NCI-H2171 treated with DMSO at 0.1 percent for 48 hours (cell line): ENCODE data around the gene SNIP1.
"Not testable (repeated sequence)": the region's sequence is repeated elsewhere in the genome, so short reads cannot be mapped to it uniquely, and the experiment has no call there.

ENCODE experiments used
- DNase-seq: peaks from one replicate; lab custom pipeline; 2025; lab: John Stamatoyannopoulos, UW

SNIP1 gene, protein sequence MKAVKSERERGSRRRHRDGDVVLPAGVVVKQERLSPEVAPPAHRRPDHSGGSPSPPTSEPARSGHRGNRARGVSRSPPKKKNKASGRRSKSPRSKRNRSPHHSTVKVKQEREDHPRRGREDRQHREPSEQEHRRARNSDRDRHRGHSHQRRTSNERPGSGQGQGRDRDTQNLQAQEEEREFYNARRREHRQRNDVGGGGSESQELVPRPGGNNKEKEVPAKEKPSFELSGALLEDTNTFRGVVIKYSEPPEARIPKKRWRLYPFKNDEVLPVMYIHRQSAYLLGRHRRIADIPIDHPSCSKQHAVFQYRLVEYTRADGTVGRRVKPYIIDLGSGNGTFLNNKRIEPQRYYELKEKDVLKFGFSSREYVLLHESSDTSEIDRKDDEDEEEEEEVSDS

DNA sequence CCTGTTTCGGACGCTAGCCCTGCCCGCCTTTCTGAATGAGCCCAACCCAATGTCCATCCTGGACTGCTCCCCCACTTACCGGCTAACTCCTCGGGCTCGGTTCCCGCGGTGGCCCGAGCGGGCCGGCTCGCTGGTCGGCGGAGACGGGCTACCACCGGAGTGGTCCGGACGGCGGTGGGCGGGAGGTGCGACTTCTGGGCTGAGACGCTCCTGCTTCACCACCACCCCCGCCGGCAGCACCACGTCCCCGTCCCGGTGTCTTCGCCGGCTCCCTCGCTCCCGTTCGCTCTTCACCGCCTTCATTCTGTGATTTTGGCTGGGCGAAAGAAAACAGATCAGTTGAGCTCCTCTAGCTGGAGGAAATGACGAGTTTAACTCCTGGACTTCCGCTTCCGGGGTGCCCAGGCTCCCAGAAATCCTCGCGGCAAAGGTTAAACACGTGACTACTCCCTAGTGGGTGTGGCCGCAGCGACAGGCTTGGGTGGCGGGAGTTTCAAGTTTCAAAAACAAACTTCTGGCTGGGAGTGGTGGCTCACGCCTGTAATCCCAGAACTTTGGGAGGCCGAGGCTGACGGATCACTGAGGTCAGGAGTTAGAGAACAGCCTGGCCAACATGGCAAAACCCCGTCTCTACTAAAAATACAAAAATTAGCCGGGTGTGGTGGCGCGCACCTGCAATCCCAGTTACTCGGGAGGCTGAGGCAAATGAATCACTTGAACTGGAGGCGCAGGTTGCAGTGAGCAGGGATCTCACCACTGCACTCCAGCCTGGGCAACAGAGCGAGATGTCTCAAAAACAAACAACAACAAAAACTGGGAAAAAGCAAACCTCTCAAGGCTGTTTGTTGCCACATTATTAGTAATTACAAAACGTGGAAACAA is at the start of gene SNIP1:
Gene SNIP1 (minus strand): TSS at position 367 of the 882 bp plus-strand sequence. CDS start 64 bp downstream, at position 303.
- DNase-seq, result peak; percentile 91

- peak; percentile 6 for DNase-seq
Observed at GRCh38 chr1:37602750-37603694, 48.9 kb upstream of the SNIP1 start.

DNA sequence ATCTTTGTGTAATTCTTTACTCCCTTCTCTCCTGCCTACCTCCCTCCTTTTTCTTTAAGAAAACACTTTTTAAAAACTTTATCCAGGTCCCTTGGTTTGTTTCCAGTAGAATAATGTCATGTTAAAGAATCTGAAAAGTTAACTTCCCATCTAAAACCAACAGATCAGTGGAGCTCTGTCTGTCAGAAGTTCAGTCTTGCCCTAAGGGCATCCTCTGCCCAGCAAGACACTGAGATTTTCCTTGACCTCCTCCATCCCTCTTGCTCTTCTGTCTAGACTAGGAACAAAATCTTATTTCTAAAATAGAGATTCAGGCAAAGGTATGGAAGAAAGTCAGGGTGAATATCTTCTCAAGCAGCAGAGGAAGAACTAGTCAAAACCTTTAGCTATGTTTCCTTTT is 47.3 kb upstream of the SNIP1 start:
- no peak for DNase-seq

GRCh38 chr1:37599940-37600339 is 45.8 kb upstream of the SNIP1 start:
- peak; percentile 2 for DNase-seq

DNA sequence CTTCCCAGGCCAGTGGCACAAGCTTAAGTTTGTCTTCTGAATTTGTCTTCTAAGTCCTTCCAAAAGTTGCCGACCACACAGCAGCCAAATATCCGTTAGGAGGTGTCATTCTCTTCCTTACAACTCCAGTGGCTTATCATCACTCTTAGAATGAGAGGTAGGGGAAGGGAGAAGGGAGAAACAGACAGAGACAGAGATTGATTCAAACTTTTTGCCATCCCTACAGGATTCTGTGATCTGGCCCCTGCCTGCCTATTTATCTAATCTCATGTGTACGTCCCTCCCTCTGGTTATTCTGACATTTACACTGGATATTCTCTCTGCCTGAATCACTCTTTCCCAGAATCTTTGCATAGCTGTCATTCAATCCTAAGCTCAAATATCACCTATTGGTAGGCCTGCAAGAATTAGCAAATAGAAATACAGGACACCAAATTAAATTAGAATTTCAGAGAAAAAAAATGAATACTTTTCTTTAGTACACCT is 42.1 kb upstream of the SNIP1 start:
- DNase-seq, result no peak

GRCh38 chr1:37595440-37596181 is 41.5 kb upstream of the SNIP1 start, which contains the start of gene GNL2:
Gene GNL2, minus strand, starts transcription at chr1:37595937. Its CDS starts 115 bp downstream, at chr1:37595822.
- peak; percentile 92 for DNase-seq

GRCh38 chr1:37593726-37594125 is 39.6 kb upstream of the SNIP1 start:
- DNase-seq, result no peak

DNA sequence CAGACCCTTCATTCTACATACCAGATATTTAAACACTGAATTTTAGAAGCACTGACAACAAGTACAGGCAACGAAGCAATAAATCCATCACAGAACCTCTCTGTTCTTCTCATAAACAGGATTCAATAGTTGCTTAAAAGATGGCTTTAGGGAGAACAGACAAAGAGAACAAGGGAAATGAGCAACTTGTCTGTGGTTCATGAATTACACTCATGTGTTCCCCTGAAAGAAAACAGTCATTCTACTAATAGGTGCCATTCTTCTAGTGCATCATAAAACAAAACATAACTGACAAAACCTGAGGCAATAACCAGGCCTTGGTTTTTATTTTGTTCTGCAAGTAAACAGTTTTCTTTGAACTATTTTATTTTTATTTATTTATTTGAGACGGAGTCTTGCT is 34.8 kb upstream of the SNIP1 start:
- no peak for DNase-seq

DNA sequence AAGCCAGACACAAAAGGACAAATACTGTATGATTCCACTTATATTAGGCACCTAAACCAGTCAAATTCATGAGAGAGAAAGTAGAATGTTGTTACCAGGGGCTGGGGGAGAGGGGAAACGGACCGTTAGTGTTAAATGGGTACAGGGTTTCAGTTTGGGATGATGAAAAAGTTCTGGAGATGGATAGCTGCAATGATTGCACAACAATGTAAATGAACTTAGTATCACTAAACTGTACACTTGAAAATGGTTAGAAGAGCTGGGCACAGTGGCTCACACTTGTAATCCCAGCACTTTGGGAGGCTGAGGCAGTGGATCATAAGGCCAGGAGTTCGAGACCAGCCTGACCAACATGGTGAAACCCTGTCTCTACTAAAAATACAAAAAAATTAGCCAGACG is 30.5 kb upstream of the SNIP1 start:
- not testable (repeated sequence) for DNase-seq

- DNase-seq, result no peak
Observed at GRCh38 chr1:37575692-37576091, 21.6 kb upstream of the SNIP1 start.

GRCh38 chr1:37574834-37575480 is 20.9 kb upstream of the SNIP1 start:
- no peak for DNase-seq

DNA sequence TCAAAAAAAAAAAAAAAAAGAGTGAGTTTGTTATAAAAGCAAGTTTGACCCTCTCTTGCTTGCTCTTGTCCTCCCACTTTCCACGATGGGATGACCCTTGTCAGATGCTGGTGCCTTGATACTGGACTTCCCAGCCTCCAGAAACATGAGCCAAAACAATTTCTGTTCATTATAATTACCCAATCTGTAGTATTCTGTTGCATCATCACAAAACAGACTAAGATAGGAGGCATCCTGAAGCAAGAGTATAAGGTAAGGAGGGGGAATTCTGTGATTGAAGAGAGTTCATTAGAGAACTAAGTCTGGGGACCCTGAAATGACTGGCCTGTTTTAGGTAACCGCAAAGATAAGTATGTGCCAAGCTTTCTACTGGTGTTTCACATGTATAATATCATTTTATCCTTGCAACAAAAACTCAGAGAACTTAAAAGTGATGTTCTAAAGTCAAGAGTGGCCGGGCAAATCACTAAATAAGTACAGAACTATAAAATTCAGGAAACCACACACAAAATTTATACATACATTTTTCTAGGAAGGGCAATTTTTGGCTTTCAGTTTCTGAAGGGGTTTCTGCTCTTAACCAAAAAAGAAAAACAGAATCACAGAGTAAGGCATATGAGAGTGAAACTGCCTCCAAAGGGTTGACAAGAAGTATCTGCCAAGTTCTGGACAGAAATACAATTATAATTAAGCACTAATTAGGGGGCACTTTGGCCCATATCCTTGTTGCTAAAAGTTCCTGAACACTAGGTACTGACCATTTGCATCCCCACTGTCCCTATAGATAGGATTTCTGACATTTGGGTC is 16.6 kb upstream of the SNIP1 start:
- DNase-seq, result no peak

DNA sequence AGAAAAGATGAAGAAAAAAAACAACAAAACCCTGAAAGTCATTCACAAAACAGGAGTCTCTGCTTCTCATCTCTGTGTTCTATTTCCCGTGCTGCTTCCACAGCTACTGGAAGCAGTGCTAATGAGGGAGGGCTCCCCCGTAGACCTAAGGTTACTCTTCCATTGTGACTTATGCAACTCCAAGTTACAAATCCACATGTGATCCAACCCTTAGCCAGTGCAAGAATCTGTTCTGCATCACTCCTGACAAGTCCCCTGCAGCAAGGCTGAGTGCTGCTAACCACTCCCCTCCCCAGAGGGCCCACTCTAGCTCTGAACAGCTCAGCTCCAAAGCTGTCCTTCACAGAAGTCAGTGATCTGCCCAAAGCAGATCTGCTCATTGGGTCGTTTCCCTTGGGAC is 12.9 kb upstream of the SNIP1 start:
- no peak for DNase-seq

DNA sequence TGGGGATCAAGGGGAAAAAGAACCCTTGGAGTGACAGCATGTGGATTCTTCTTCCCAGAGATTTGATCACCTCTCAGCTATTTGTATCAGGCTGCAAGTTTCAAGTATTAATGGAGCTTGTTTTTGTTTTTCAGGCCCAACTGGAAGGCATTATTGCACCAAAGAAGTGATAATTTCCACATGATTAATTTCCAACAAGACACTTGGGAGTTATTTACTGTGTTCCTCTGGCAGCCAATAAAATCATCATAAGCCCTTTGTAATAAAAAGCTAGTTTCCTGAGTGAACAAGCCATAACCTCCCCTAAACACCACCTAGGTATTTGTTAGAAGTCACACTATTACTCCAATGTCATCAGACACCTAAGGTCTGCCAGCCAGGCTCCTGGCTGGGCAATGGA is 10.8 kb upstream of the SNIP1 start:
- no peak for DNase-seq

- DNase-seq, result no peak
Observed at GRCh38 chr1:37562984-37563383, 8.9 kb upstream of the SNIP1 start.

DNA sequence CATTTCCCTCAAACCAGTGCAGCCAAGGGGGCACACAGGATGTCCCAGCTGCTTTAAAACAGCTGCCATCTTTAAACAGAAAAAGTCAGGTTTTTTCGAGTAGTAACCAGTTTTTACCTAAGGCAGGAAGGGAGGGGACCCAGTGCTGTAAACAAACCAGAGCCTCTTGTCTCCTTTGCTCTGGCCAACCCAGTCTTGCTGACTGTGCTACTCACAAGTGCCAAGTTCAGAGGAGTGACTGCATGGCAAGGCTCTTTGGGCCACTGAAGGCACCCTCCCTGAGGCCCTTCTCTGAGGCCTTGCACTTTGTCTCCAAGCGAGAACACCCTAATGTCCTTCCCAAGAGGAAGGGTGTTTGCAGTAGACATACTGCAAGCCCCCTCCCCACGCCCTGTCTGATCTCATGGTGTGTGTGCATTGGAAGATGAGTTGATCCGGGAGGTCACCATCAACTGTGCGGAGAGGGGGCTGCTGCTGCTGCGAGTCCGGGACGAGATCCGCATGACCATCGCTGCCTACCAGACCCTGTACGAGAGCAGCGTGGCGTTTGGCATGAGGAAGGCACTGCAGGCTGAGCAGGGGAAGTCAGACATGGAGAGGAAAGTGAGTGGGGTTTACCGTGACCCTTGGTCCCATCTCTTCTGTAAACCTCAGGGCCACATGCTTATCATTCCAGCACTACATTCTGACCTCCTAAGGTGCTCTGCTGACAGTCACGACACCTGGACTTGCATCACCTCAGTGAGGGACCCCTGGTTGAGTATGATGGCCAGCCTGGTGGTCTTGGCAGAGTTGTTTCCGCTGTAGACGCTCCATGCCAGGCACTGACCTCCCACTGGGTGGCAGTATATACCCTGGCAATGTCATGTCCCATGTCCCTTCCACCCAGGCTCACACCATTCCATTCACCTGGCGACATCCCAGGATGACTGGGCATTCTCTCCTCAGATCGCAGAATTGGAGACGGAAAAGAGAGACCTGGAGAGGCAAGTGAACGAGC is 7.3 kb upstream of the SNIP1 start:
- no peak for DNase-seq

DNA sequence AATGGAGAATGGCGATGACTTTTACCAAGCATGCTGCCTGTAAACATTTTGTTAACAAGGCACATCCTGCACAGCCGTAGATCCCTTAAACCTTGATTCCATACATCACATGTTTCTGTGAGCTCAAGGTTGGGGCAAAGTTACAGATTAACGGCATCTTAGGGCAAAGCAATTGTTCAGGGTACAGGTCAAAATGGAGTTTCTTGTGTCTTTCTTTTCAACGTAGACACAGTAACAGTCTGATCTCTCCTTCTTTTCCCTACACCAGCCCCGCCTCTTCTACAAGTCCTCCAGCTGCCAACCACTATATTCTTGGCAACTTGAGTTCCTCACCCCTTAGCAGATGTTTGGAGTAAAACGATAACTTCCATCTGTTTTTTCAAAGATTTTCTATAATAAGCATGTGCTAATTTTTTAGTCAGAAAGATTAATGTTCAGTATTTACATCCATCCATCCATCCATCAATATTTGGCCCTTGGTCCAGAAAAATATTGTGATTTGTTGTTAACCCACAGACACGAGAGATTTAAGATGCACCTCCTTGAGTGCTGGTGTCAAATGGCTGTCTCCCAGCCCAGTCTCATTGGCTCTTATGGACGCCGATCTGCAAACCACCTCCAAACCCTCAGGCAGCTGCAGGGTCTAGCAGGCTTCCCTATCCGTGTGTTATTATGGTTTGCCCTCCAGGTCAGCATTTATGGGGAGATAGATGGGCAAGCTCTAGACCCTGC is 6.5 kb upstream of the SNIP1 start:
- peak; percentile 51 for DNase-seq
